ENCODE data around the gene GPSM3. TPM values are rescaled to one million over a fixed set of nuclear protein-coding genes. Genes with fewer than 3 reads are reported as not detected.
A peak's percentile ranks its signal among the peaks of the same experiment; 100 is the strongest.

Gene GPSM3
- total and polyA plus RNA-seq, 2 of the 13 experiments (the other 11 are each of a cell fraction or from before 2014, with no cell fraction given), result 0.18 to 6.2 TPM

DNA sequence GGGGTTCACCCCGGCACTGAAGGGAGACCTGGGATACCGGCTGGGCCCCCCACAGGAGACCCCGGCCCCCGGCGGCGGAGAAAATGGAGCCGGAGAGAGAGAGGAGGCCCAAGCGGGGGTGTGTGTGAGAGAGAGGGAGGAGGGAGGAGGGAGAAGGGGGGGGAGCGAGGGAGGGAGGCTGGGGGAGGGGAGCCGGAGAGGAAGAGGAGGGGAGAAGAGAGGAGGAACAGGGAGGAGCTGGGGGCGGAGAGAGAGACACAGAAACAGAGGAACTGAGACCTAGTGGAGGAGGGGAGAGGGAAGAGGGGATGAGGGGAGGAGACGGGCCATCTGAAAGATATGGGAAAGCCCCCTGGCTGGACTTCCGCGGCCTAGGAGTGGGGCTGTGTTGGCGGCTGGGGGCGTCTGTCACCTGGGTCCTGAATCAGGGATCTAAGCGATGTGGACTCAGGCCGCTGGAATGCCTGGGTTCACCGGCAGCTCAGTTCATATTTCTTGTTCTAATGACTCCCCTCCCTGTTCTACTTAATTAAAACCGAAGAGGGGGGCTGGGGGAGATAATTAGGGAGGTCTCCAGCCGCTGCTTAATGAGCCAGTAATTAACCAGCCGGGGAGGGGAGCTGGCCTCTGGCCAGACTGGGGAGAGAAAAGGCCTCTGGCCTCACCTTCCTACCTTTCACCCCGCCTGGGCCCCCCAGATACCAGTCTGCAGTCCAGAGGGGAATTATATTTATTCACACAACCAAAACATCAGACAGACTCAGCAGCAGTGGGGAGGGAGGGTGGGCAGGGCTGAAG is 2.2 kb downstream of the GPSM3 start, which contains the start of gene PBX2 (continued):
- TF ChIP-seq, protein P1, sequence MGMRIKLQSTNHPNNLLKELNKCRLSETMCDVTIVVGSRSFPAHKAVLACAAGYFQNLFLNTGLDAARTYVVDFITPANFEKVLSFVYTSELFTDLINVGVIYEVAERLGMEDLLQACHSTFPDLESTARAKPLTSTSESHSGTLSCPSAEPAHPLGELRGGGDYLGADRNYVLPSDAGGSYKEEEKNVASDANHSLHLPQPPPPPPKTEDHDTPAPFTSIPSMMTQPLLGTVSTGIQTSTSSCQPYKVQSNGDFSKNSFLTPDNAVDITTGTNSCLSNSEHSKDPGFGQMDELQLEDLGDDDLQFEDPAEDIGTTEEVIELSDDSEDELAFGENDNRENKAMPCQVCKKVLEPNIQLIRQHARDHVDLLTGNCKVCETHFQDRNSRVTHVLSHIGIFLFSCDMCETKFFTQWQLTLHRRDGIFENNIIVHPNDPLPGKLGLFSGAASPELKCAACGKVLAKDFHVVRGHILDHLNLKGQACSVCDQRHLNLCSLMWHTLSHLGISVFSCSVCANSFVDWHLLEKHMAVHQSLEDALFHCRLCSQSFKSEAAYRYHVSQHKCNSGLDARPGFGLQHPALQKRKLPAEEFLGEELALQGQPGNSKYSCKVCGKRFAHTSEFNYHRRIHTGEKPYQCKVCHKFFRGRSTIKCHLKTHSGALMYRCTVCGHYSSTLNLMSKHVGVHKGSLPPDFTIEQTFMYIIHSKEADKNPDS (CRISPR knock-in tag; IDR thresholded peaks at IDR 0.05), result no peak
- TF ChIP-seq ZNF766 (CRISPR knock-in tag; IDR thresholded peaks at IDR 0.05; ENCODE audit: borderline replicate concordance) (no peak), ZNF773 (CRISPR knock-in tag; IDR thresholded peaks at IDR 0.05; ENCODE audit: borderline replicate concordance) (no peak), RARG (CRISPR knock-in tag; IDR thresholded peaks at IDR 0.05; ENCODE audit: low read depth) (no peak), DNMT3B (CRISPR knock-in tag; conservative IDR thresholded peaks at IDR 0.05) (no peak), DPF2 (CRISPR knock-in tag; IDR thresholded peaks at IDR 0.05; ENCODE audit: borderline replicate concordance, low read depth) (no peak; the same call in 1 of the 2 replicates), ZNF17 (CRISPR knock-in tag; IDR thresholded peaks at IDR 0.05) (no peak), SCMH1 (CRISPR knock-in tag; IDR thresholded peaks at IDR 0.05; ENCODE audit: borderline replicate concordance) (no peak), SUZ12 (IDR thresholded peaks at IDR 0.05; ENCODE audit: low read depth, low read length) (no peak), HNRNPH1 (optimal IDR thresholded peaks at IDR 0.05; ENCODE audit: low read depth, low read length) (peak; percentile 92), SP140L (CRISPR knock-in tag; IDR thresholded peaks at IDR 0.05; ENCODE audit: borderline replicate concordance) (0 out of 2 replicates have a peak, but pooled peaks have one; percentile 50), SRSF4 (IDR thresholded peaks at IDR 0.05; ENCODE audit: low read depth, low read length, poor library complexity, severe bottlenecking) (no peak), ISX (CRISPR knock-in tag; conservative IDR thresholded peaks at IDR 0.05) (no peak), ZNF564 (CRISPR knock-in tag; IDR thresholded peaks at IDR 0.05) (no peak), ZNF546 (CRISPR knock-in tag; conservative IDR thresholded peaks at IDR 0.05) (no peak), HDAC6 (IDR thresholded peaks at IDR 0.05; ENCODE audit: low read depth, low read length) (no peak), JUND (CRISPR knock-in tag; IDR thresholded peaks at IDR 0.05) (no peak), MIER3 (CRISPR knock-in tag; IDR thresholded peaks at IDR 0.05; ENCODE audit: borderline replicate concordance) (peak; percentile 73; the same call in 1 of the 2 replicates), RNF2 (conservative IDR thresholded peaks at IDR 0.05; ENCODE audit: low read depth) (no peak), ISL2 (CRISPR knock-in tag; IDR thresholded peaks at IDR 0.05) (0 out of 2 replicates have a peak, but pooled peaks have one; percentile 11)
- TF ChIP-seq, protein P2, sequence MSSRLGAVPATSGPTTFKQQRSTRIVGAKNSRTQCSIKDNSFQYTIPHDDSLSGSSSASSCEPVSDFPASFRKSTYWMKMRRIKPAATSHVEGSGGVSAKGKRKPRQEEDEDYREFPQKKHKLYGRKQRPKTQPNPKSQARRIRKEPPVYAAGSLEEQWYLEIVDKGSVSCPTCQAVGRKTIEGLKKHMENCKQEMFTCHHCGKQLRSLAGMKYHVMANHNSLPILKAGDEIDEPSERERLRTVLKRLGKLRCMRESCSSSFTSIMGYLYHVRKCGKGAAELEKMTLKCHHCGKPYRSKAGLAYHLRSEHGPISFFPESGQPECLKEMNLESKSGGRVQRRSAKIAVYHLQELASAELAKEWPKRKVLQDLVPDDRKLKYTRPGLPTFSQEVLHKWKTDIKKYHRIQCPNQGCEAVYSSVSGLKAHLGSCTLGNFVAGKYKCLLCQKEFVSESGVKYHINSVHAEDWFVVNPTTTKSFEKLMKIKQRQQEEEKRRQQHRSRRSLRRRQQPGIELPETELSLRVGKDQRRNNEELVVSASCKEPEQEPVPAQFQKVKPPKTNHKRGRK (CRISPR knock-in tag; IDR thresholded peaks at IDR 0.05), result no peak
- TF ChIP-seq, protein P3, sequence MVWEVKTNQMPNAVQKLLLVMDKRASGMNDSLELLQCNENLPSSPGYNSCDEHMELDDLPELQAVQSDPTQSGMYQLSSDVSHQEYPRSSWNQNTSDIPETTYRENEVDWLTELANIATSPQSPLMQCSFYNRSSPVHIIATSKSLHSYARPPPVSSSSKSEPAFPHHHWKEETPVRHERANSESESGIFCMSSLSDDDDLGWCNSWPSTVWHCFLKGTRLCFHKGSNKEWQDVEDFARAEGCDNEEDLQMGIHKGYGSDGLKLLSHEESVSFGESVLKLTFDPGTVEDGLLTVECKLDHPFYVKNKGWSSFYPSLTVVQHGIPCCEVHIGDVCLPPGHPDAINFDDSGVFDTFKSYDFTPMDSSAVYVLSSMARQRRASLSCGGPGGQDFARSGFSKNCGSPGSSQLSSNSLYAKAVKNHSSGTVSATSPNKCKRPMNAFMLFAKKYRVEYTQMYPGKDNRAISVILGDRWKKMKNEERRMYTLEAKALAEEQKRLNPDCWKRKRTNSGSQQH (CRISPR knock-in tag; IDR thresholded peaks at IDR 0.05; ENCODE audit: low read depth), result no peak
- TF ChIP-seq, protein P4, sequence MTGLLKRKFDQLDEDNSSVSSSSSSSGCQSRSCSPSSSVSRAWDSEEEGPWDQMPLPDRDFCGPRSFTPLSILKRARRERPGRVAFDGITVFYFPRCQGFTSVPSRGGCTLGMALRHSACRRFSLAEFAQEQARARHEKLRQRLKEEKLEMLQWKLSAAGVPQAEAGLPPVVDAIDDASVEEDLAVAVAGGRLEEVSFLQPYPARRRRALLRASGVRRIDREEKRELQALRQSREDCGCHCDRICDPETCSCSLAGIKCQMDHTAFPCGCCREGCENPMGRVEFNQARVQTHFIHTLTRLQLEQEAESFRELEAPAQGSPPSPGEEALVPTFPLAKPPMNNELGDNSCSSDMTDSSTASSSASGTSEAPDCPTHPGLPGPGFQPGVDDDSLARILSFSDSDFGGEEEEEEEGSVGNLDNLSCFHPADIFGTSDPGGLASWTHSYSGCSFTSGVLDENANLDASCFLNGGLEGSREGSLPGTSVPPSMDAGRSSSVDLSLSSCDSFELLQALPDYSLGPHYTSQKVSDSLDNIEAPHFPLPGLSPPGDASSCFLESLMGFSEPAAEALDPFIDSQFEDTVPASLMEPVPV (CRISPR knock-in tag; IDR thresholded peaks at IDR 0.05), result no peak
